Keratinocyte (primary cell): ENCODE results near the gene AUP1. TPM values are rescaled to one million over a fixed set of nuclear protein-coding genes. Genes with fewer than 3 reads are reported as not detected.

Source experiments
- DNase-seq: peaks from one replicate; pipeline ENCODE4 v3.0.0-alpha.2; 2011; ENCODE audit warnings: low read depth, missing footprints, low spot score
- FAIRE-seq: peaks from 2 replicates; lab custom pipeline; 2011; peaks lifted over from hg19 to GRCh38; lab: Jason Lieb, UNC
- H2AFZ ChIP-seq: 2 replicates; pipeline ENCODE4 v1.6.0; 2012; ENCODE audit warnings: low read length, control low read depth, inconsistent platforms; ENCODE audit not compliant: control insufficient read depth
- H3K27ac ChIP-seq: 2 replicates; pipeline ENCODE4 v1.5.1; 2011; ENCODE audit warnings: low read length; ENCODE audit not compliant: control insufficient read depth, insufficient read depth
- H3K27me3 ChIP-seq: 3 replicates; pipeline ENCODE4 v1.6.0; 2011; ENCODE audit warnings: low read length; ENCODE audit not compliant: control insufficient read depth, insufficient read depth; ENCODE audit errors: extremely low read depth
- H3K36me3 ChIP-seq, 2 experiments: 2 replicates in 1 of 2; 3 replicates in 1 of 2; pipeline ENCODE4 v1.5.1; 2011; ENCODE audit warnings: low read length in 2 of 2, mild to moderate bottlenecking in 1 of 2; ENCODE audit not compliant: control insufficient read depth in 2 of 2, insufficient read depth in 2 of 2; ENCODE audit errors: extremely low read depth in 1 of 2
- H3K4me1 ChIP-seq: 3 replicates; pipeline ENCODE4 v1.5.1; 2011; ENCODE audit warnings: low read length; ENCODE audit not compliant: control insufficient read depth, insufficient read depth; ENCODE audit errors: extremely low read depth
- H3K4me2 ChIP-seq: 3 replicates; pipeline ENCODE4 v1.6.0; 2011; ENCODE audit warnings: low read depth, low read length; ENCODE audit not compliant: control insufficient read depth, insufficient read depth; ENCODE audit errors: extremely low read depth
- H3K4me3 ChIP-seq, 3 experiments: fragments of 200-600 bp in 1 of 3; sonication (generic) in 1 of 3; 2 replicates in 2 of 3; 3 replicates in 1 of 3; pipeline ENCODE4 v1.5.1; 2011 to 2016; ENCODE audit warnings: low read length in 3 of 3, mild to moderate bottlenecking in 3 of 3, control low read depth in 2 of 3, inconsistent platforms in 1 of 3, low read depth in 1 of 3, mixed read lengths in 1 of 3, mixed run types in 1 of 3, moderate library complexity in 1 of 3; ENCODE audit not compliant: control insufficient read depth in 2 of 3, insufficient read depth in 2 of 3; ENCODE audit errors: extremely low read depth in 1 of 3
- H3K79me2 ChIP-seq: 2 replicates; pipeline ENCODE4 v1.6.0; 2012; ENCODE audit warnings: low read length; ENCODE audit not compliant: control insufficient read depth, insufficient read depth
- H3K9ac ChIP-seq: 3 replicates; pipeline ENCODE4 v1.6.0; 2011; ENCODE audit warnings: low read length; ENCODE audit not compliant: control insufficient read depth, insufficient read depth; ENCODE audit errors: extremely low read depth
- H3K9me1 ChIP-seq: 3 replicates; pipeline ENCODE4 v1.6.0; 2011; ENCODE audit warnings: low read length; ENCODE audit not compliant: control insufficient read depth, insufficient read depth; ENCODE audit errors: extremely low read depth
- H3K9me3 ChIP-seq: 2 replicates; pipeline ENCODE4 v1.5.1; 2012; ENCODE audit warnings: low read depth, low read length; ENCODE audit not compliant: control insufficient read depth
- H4K20me1 ChIP-seq: 3 replicates; pipeline ENCODE4 v1.6.0; 2011; ENCODE audit warnings: low read length; ENCODE audit not compliant: control insufficient read depth, insufficient read depth; ENCODE audit errors: extremely low read depth
- CTCF ChIP-seq, 3 experiments: IDR thresholded peaks in 1 of 3; conservative IDR thresholded peaks in 1 of 3; optimal IDR thresholded peaks in 1 of 3; 2 replicates in 2 of 3; 3 replicates in 1 of 3; pipeline versions ENCODE3 to v1.5.1; 2011; ENCODE audit warnings: low read length in 3 of 3, mild to moderate bottlenecking in 3 of 3, moderate library complexity in 2 of 3, control low read depth in 1 of 3, inconsistent platforms in 1 of 3; ENCODE audit not compliant: insufficient read depth in 2 of 3; ENCODE audit errors: extremely low read depth in 1 of 3
- EZH2 ChIP-seq: IDR thresholded peaks from one replicate; pipeline ENCODE4 v1.6.1; 2012; ENCODE audit warnings: inconsistent platforms, mild to moderate bottlenecking, low read length, moderate library complexity
- dilution Hi-C: fragments of 300-500 bp; cut with MboI; formaldehyde crosslinking; loops from one replicate; pipeline ENCODE4 v1.7.0; 2020; ENCODE audit warnings: low sequenced_read_pairs; ENCODE audit not compliant: extremely low pct_ligation_motif_present
- polyA plus RNA-seq, 5 experiments: library from polyadenylated mRNA; depleted of rRNA in 3 of 5; stranded (reverse) in 3 of 5; stranded (forward) in 1 of 5; unstranded in 1 of 5; fragments of >200 nt; gene quantifications; 1 replicate in 1 of 5; 2 replicates in 3 of 5; 3 replicates in 1 of 5; pipeline versions ENCODE4 v1.2.1 to v1.2.3, GENCODE V29; 2011 to 2012; ENCODE audit warnings: missing spikeins in 2 of 5, low read depth in 1 of 5, low replicate concordance in 1 of 5

The AUP1 gene
- polyA plus RNA-seq, 1 donor (not counting 4 experiments of a cell fraction or from before 2014, with no cell fraction given) = 94.9 TPM

GRCh38 chr2:74482801-74483674 lies 46.5 kb downstream of the AUP1 start, which contains the start of the genes CCDC142 and TTC31:
CCDC142 (minus strand) TSS chr2:74482998; CDS start chr2:74482837, 161 bp downstream.
TTC31 (plus strand) TSS chr2:74483081; CDS start chr2:74483096, 15 bp downstream.
- dilution Hi-C loops = no loop called here
- FAIRE-seq = peak; percentile 76

DNA sequence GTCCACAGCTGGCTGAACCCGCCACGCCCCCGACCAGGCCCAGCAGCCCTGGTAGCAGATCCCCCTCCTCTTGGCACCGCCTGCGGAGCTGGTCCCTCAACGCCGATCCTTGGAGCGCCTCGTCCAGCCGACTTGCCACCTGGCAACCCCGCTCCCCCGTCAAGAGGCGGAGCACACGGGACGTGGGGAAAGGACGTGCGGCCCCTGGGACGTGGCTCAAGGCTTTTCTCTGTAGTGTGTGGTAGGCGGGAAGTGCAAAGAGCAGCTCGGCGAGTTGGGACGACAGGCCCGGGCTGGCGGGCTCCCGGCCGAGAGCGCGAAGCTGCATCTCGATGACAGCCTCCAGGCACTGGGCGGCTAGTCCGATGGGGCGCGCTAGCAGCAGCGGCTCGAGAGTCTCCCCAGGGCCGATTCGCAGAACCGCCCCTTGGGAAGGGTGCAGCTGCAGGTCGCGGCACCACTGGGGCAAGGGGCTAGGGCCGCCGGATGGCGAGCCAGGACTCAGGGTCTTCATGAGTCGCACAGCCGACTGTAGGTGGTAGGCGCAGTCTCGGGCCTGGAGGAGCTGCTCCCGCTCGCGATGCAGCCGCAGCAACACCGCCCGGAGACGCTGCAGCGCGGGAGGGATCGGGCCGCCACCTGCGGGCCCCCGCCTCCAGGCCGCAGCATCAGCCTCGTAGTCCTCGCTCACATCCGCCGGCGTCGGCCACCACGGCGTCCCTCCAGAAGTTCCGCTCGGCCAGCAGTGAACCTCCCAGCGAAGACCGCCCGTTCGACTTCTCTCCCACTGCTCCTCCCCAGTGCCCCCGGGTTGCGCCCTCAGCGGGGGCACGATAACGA lies 47.3 kb downstream of the AUP1 start:
- no peak for FAIRE-seq
- no peak for DNase-seq

More at GRCh38 chr2:74482801-74483674, 46.5 kb downstream of the AUP1 start, which contains the start of the genes CCDC142 and TTC31:
- Histone ChIP-seq H3K27ac (peak within 1 kb of the TSS; percentile 82), H3K4me2 (peak within 1 kb of the TSS; percentile 84), H4K20me1 (no peaks in the 10 kb centered on the region), H2AFZ (peak within 1 kb of the TSS; percentile 97), H3K9me1 (no peaks in the 10 kb centered on the region), H3K79me2 (peaks cover 35% of the 10 kb centered on the region), H3K36me3 (peaks cover 0 to 7% of the 10 kb centered on the region in 2 experiments), H3K9ac (peak within 1 kb of the TSS; percentile 84), H3K27me3 (no peaks in the 10 kb centered on the region), H3K4me3 (peak within 1 kb of the TSS; percentile 92 to 97 (median 95)), H3K9me3 (no peaks in the 10 kb centered on the region), H3K4me1 (peaks cover 18% of the 10 kb centered on the region)
- DNase-seq = no peak
- peak; percentile 89 to 92 (median 92) for TF ChIP-seq CTCF (optimal IDR thresholded peaks at IDR 0.05 in 1 of 3, IDR thresholded peaks at IDR 0.05 in 1 of 3, conservative IDR thresholded peaks at IDR 0.05 in 1 of 3; ENCODE audit: extremely low read depth in 1 of 3, insufficient read depth in 2 of 3, low read length in 3 of 3)
- TF ChIP-seq EZH2 = no peak

More for the DNA sequence above, 47.3 kb downstream of the AUP1 start:
- no peak for TF ChIP-seq EZH2
- peak in 1 of 3 experiments; percentile 0 for TF ChIP-seq CTCF (optimal IDR thresholded peaks at IDR 0.05 in 1 of 3, IDR thresholded peaks at IDR 0.05 in 1 of 3, conservative IDR thresholded peaks at IDR 0.05 in 1 of 3; ENCODE audit: extremely low read depth in 1 of 3, insufficient read depth in 2 of 3, low read length in 3 of 3)
- Histone ChIP-seq H3K79me2 (peaks cover 35% of the 10 kb centered on the region), H3K27me3 (no peaks in the 10 kb centered on the region), H2AFZ (peak overlapping the region; percentile 97), H3K27ac (peak overlapping the region; percentile 82), H3K4me2 (peak overlapping the region; percentile 84), H3K36me3 (peaks cover 0 to 11% of the 10 kb centered on the region in 2 experiments), H4K20me1 (no peaks in the 10 kb centered on the region), H3K9me3 (no peaks in the 10 kb centered on the region), H3K9ac (peak overlapping the region; percentile 84), H3K4me3 (peak overlapping the region; percentile 92 to 97 (median 95)), H3K9me1 (no peaks in the 10 kb centered on the region), H3K4me1 (peaks cover 14% of the 10 kb centered on the region)
- dilution Hi-C loops = no loop called here
